ENCODE data around the gene ARF4. TPM values are rescaled to one million over a fixed set of nuclear protein-coding genes. Genes with fewer than 3 reads are reported as not detected.

ARF4 gene
- polyA plus RNA-seq, 1 donor: 209 TPM

- WGBS (ENCODE audit: insufficient coverage, low lambda C conversion rate): 100% methylated on average over 2 of the region's 6 CpGs
Measured at GRCh38 chr3:57586778-57587177, 10.4 kb downstream of the ARF4 start.

GRCh38 chr3:57583544-57583943 is 13.6 kb downstream of the ARF4 start:
- Histone ChIP-seq H3K4me3 (ENCODE audit: low read length) (no peak overlapping the region), H3K4me1 (ENCODE audit: control insufficient read depth, insufficient read depth, low read length) (peaks cover 13% of the 10 kb centered on the region), H3K27ac (ENCODE audit: low read length) (no peak overlapping the region), H3K27me3 (ENCODE audit: control insufficient read depth, insufficient read depth, low read length) (no peaks in the 10 kb centered on the region), H3K9me3 (ENCODE audit: control insufficient read depth, low read depth, low read length) (no peaks in the 10 kb centered on the region), H3K36me3 (ENCODE audit: control insufficient read depth, insufficient read depth, low read length) (peaks cover 27% of the 10 kb centered on the region)
- WGBS (ENCODE audit: insufficient coverage, low lambda C conversion rate): no CpG with 5 or more reads among the region's 2 CpGs
- DNase-seq: no peak

More at GRCh38 chr3:57586778-57587177, 10.4 kb downstream of the ARF4 start:
- Histone ChIP-seq H3K9me3 (ENCODE audit: control insufficient read depth, low read depth, low read length) (no peaks in the 10 kb centered on the region), H3K4me1 (ENCODE audit: control insufficient read depth, insufficient read depth, low read length) (peaks cover 13% of the 10 kb centered on the region), H3K27me3 (ENCODE audit: control insufficient read depth, insufficient read depth, low read length) (no peaks in the 10 kb centered on the region), H3K36me3 (ENCODE audit: control insufficient read depth, insufficient read depth, low read length) (peaks cover 17% of the 10 kb centered on the region), H3K4me3 (ENCODE audit: low read length) (no peak overlapping the region), H3K27ac (ENCODE audit: low read length) (no peak overlapping the region)
- DNase-seq: no peak

GRCh38 chr3:57582474-57583168 is 14.5 kb downstream of the ARF4 start:
- WGBS (ENCODE audit: insufficient coverage, low lambda C conversion rate): no CpG with 5 or more reads among the region's 7 CpGs
- Histone ChIP-seq H3K27me3 (ENCODE audit: control insufficient read depth, insufficient read depth, low read length) (no peaks in the 10 kb centered on the region), H3K4me3 (ENCODE audit: low read length) (no peak overlapping the region), H3K4me1 (ENCODE audit: control insufficient read depth, insufficient read depth, low read length) (peaks cover 12% of the 10 kb centered on the region), H3K9me3 (ENCODE audit: control insufficient read depth, low read depth, low read length) (no peaks in the 10 kb centered on the region), H3K27ac (ENCODE audit: low read length) (peak overlapping the region; percentile 2), H3K36me3 (ENCODE audit: control insufficient read depth, insufficient read depth, low read length) (peaks cover 32% of the 10 kb centered on the region)
- DNase-seq: no peak

- no peaks in the 10 kb centered on the region for H3K9me3 ChIP-seq (ENCODE audit: control insufficient read depth, low read depth, low read length)
- peaks cover 20% of the 10 kb centered on the region for H3K4me1 ChIP-seq (ENCODE audit: control insufficient read depth, insufficient read depth, low read length)
- H3K36me3 ChIP-seq (ENCODE audit: control insufficient read depth, insufficient read depth, low read length): peaks cover 53% of the 10 kb centered on the region
- no peak overlapping the region for H3K27ac ChIP-seq (ENCODE audit: low read length)
- no CpG with 5 or more reads among the region's 9 CpGs for WGBS (ENCODE audit: insufficient coverage, low lambda C conversion rate)
- DNase-seq: peak in 1 of 2 donors; percentile 46
- no peaks in the 10 kb centered on the region for H3K27me3 ChIP-seq (ENCODE audit: control insufficient read depth, insufficient read depth, low read length)
- no peak overlapping the region for H3K4me3 ChIP-seq (ENCODE audit: low read length)
Measured at GRCh38 chr3:57577801-57578200, 19.3 kb downstream of the ARF4 start.

GRCh38 chr3:57575966-57576626 is 21.0 kb downstream of the ARF4 start:
- no peak overlapping the region for H3K4me3 ChIP-seq (ENCODE audit: low read length)
- H3K36me3 ChIP-seq (ENCODE audit: control insufficient read depth, insufficient read depth, low read length): peaks cover 59% of the 10 kb centered on the region
- no peaks in the 10 kb centered on the region for H3K27me3 ChIP-seq (ENCODE audit: control insufficient read depth, insufficient read depth, low read length)
- H3K27ac ChIP-seq (ENCODE audit: low read length): no peak overlapping the region
- H3K4me1 ChIP-seq (ENCODE audit: control insufficient read depth, insufficient read depth, low read length): peaks cover 19% of the 10 kb centered on the region
- no peaks in the 10 kb centered on the region for H3K9me3 ChIP-seq (ENCODE audit: control insufficient read depth, low read depth, low read length)
- WGBS (ENCODE audit: insufficient coverage, low lambda C conversion rate): 17% methylated on average over 1 of the region's 3 CpGs
- DNase-seq: no peak

GRCh38 chr3:57572096-57572495 is 25.0 kb downstream of the ARF4 start:
- Histone ChIP-seq H3K36me3 (ENCODE audit: control insufficient read depth, insufficient read depth, low read length) (peaks cover 49% of the 10 kb centered on the region), H3K9me3 (ENCODE audit: control insufficient read depth, low read depth, low read length) (no peaks in the 10 kb centered on the region), H3K27ac (ENCODE audit: low read length) (no peak overlapping the region), H3K4me1 (ENCODE audit: control insufficient read depth, insufficient read depth, low read length) (peaks cover 13% of the 10 kb centered on the region), H3K27me3 (ENCODE audit: control insufficient read depth, insufficient read depth, low read length) (no peaks in the 10 kb centered on the region), H3K4me3 (ENCODE audit: low read length) (no peak overlapping the region)
- DNase-seq: no peak
- WGBS (ENCODE audit: insufficient coverage, low lambda C conversion rate): 60% methylated on average over 1 of the region's 3 CpGs

- DNase-seq: no peak
- no peaks in the 10 kb centered on the region for H3K9me3 ChIP-seq (ENCODE audit: control insufficient read depth, low read depth, low read length)
- peaks cover 49% of the 10 kb centered on the region for H3K36me3 ChIP-seq (ENCODE audit: control insufficient read depth, insufficient read depth, low read length)
- H3K4me1 ChIP-seq (ENCODE audit: control insufficient read depth, insufficient read depth, low read length): peaks cover 4% of the 10 kb centered on the region
- H3K4me3 ChIP-seq (ENCODE audit: low read length): no peak overlapping the region
- no CpG with 5 or more reads among the region's 2 CpGs for WGBS (ENCODE audit: insufficient coverage, low lambda C conversion rate)
- H3K27me3 ChIP-seq (ENCODE audit: control insufficient read depth, insufficient read depth, low read length): no peaks in the 10 kb centered on the region
- H3K27ac ChIP-seq (ENCODE audit: low read length): no peak overlapping the region
Measured at GRCh38 chr3:57570878-57571277, 26.3 kb downstream of the ARF4 start.

- H3K4me1 ChIP-seq (ENCODE audit: control insufficient read depth, insufficient read depth, low read length): no peaks in the 10 kb centered on the region
- H3K36me3 ChIP-seq (ENCODE audit: control insufficient read depth, insufficient read depth, low read length): peaks cover 51% of the 10 kb centered on the region
- no CpG with 5 or more reads among the region's 6 CpGs for WGBS (ENCODE audit: insufficient coverage, low lambda C conversion rate)
- H3K27ac ChIP-seq (ENCODE audit: low read length): peak overlapping the region; percentile 21
- no peak overlapping the region for H3K4me3 ChIP-seq (ENCODE audit: low read length)
- DNase-seq: peak in 1 of 2 donors; percentile 65
- no peaks in the 10 kb centered on the region for H3K27me3 ChIP-seq (ENCODE audit: control insufficient read depth, insufficient read depth, low read length)
- H3K9me3 ChIP-seq (ENCODE audit: control insufficient read depth, low read depth, low read length): no peaks in the 10 kb centered on the region
Measured at GRCh38 chr3:57569859-57570450, 27.2 kb downstream of the ARF4 start.

GRCh38 chr3:57559526-57559925 is 37.6 kb downstream of the ARF4 start:
- H3K9me3 ChIP-seq (ENCODE audit: control insufficient read depth, low read depth, low read length): peaks cover 2% of the 10 kb centered on the region
- H3K4me1 ChIP-seq (ENCODE audit: control insufficient read depth, insufficient read depth, low read length): peaks cover 5% of the 10 kb centered on the region
- no CpG with 5 or more reads among the region's 1 CpG for WGBS (ENCODE audit: insufficient coverage, low lambda C conversion rate)

GRCh38 chr3:57557085-57557537 is 40.0 kb downstream of the ARF4 start:
- DNase-seq: peak in 1 of 2 donors; percentile 65
- Histone ChIP-seq H3K36me3 (ENCODE audit: control insufficient read depth, insufficient read depth, low read length) (peaks cover 7% of the 10 kb centered on the region), H3K4me3 (ENCODE audit: low read length) (peak overlapping the region; percentile 98), H3K27me3 (ENCODE audit: control insufficient read depth, insufficient read depth, low read length) (no peaks in the 10 kb centered on the region), H3K4me1 (ENCODE audit: control insufficient read depth, insufficient read depth, low read length) (peaks cover 5% of the 10 kb centered on the region), H3K27ac (ENCODE audit: low read length) (peak overlapping the region; percentile 84), H3K9me3 (ENCODE audit: control insufficient read depth, low read depth, low read length) (peaks cover 2% of the 10 kb centered on the region)
- no CpG with 5 or more reads among the region's 29 CpGs for WGBS (ENCODE audit: insufficient coverage, low lambda C conversion rate)

More at GRCh38 chr3:57559526-57559925, 37.6 kb downstream of the ARF4 start:
- H3K36me3 ChIP-seq (ENCODE audit: control insufficient read depth, insufficient read depth, low read length): peaks cover 13% of the 10 kb centered on the region
- no peak overlapping the region for H3K4me3 ChIP-seq (ENCODE audit: low read length)
- DNase-seq: no peak
- H3K27ac ChIP-seq (ENCODE audit: low read length): no peak overlapping the region
- no peaks in the 10 kb centered on the region for H3K27me3 ChIP-seq (ENCODE audit: control insufficient read depth, insufficient read depth, low read length)
